A549 (cell line): ENCODE data around the gene POC1A. TPM values are rescaled to one million over a fixed set of nuclear protein-coding genes. Genes with fewer than 3 reads are reported as not detected.
A peak's percentile ranks its signal among the peaks of the same experiment; 100 is the strongest.

Experiments
- ATAC-seq, 2 experiments: fragments of 200-7000 bp in 1 of 2; fragments of >200 bp in 1 of 2; cut with Nextera tagmentation in 1 of 2; cut with Tn5 transposase in 1 of 2; 3 replicates each; pipeline versions ENCODE4 v1.8.0 to v1.9.1; 2018 to 2020; ENCODE audit warnings: mild to moderate bottlenecking in 1 of 2, moderate library complexity in 1 of 2
- CTCF ChIA-PET: fragments of 300-600 bp; sonication (Branson Sonifier 250); formaldehyde crosslinking; extraction: SDS; loops from one replicate; lab custom pipeline; 2021; ENCODE audit warnings: antibody characterized with exemption, inconsistent platforms; lab: Yijun Ruan, JAX
- POLR2A ChIA-PET: fragments of 350-600 bp; formaldehyde crosslinking; extraction: SDS; loops from one replicate; lab custom pipeline; 2021; ENCODE audit warnings: antibody characterized with exemption, inconsistent platforms; lab: Yijun Ruan, JAX
- DNase-seq, 2 experiments: peaks; one replicate each; pipeline versions ENCODE4 v3.0.0 to v3.0.0-alpha.2; 2011 to 2016; ENCODE audit warnings: low read depth in 1 of 2, low spot score in 1 of 2
- FAIRE-seq: peaks from 2 replicates; lab custom pipeline; 2011; peaks lifted over from hg19 to GRCh38; lab: Jason Lieb, UNC
- H3K27ac ChIP-seq, 2 experiments: fragments of >200 bp; sonication (Bioruptor Twin); formaldehyde crosslinking; 3 replicates each; pipeline ENCODE4 v1.5.1; 2016 to 2017
- H3K4me1 ChIP-seq: fragments of >200 bp; sonication (Bioruptor Twin); formaldehyde crosslinking; 3 replicates; pipeline ENCODE4 v1.6.1; 2016
- H3K4me2 ChIP-seq: fragments of >200 bp; sonication (Bioruptor Twin); formaldehyde crosslinking; 3 replicates; pipeline ENCODE4 v1.6.1; 2016
- H3K4me3 ChIP-seq: fragments of >200 bp; sonication (Bioruptor Twin); formaldehyde crosslinking; 3 replicates; pipeline ENCODE4 v1.5.1; 2016
- H3K9me3 ChIP-seq: fragments of >200 bp; sonication (Bioruptor Twin); formaldehyde crosslinking; 3 replicates; pipeline ENCODE4 v1.6.1; 2016
- HDAC2 ChIP-seq: fragments of 200-600 bp; sonication (generic); IDR thresholded peaks from 2 replicates; pipeline ENCODE4 v1.6.1; 2016
- HEYL ChIP-seq: fragments of 250-450 bp; sonication (Bioruptor Pico); IDR thresholded peaks from 2 replicates; pipeline ENCODE4 v1.8.0; 2021; ENCODE audit warnings: mild to moderate bottlenecking, moderate library complexity
- RAD21 ChIP-seq, 2 experiments: fragments of >200 bp in 1 of 2; sonication (Bioruptor Twin) in 1 of 2; formaldehyde crosslinking in 1 of 2; IDR thresholded peaks in 1 of 2; conservative IDR thresholded peaks in 1 of 2; 2 replicates in 1 of 2; 3 replicates in 1 of 2; pipeline ENCODE4 v1.6.1; 2012 to 2018; ENCODE audit warnings: inconsistent platforms in 1 of 2
- RCOR1 ChIP-seq: fragments of 150-350 bp; IDR thresholded peaks from 2 replicates; pipeline ENCODE4 v1.6.1; 2014; ENCODE audit warnings: antibody characterized with exemption, low read length, low read depth
- RFX5 ChIP-seq: fragments of 450-650 bp; IDR thresholded peaks from 2 replicates; pipeline ENCODE4 v1.7.1; 2014; ENCODE audit warnings: antibody characterized with exemption, mild to moderate bottlenecking, moderate library complexity
- SMC3 ChIP-seq: fragments of >200 bp; sonication (Bioruptor Twin); formaldehyde crosslinking; IDR thresholded peaks from 3 replicates; pipeline ENCODE4 v1.6.1; 2018; ENCODE audit warnings: inconsistent platforms
- ZC3H11A ChIP-seq: fragments of 450-650 bp; IDR thresholded peaks from 2 replicates; pipeline ENCODE4 v1.6.1; 2014; ENCODE audit warnings: antibody characterized with exemption, mild to moderate bottlenecking
- ZFP36 ChIP-seq: fragments of 450-650 bp; IDR thresholded peaks from 2 replicates; pipeline ENCODE4 v1.6.1; 2014; ENCODE audit warnings: borderline replicate concordance; ENCODE audit not compliant: partially characterized antibody
- WGBS: methylation state at CpG from one replicate; pipeline ENCODE4 v1.1.6; 2017; ENCODE audit errors: missing lambda C conversion rate; 5-methylcytosine and 5-hydroxymethylcytosine counted together
- polyA plus RNA-seq, 4 experiments: library from polyadenylated mRNA; depleted of rRNA in 3 of 4; stranded (reverse); fragments of >200 nt; fragmentation: RNase III in 1 of 4; extraction: RNeasy Plus Mini Kit Qiagen cat#74134 plus additional on column Dnase treatment in 1 of 4; gene quantifications; 2 replicates in 3 of 4; 3 replicates in 1 of 4; pipeline ENCODE4 v1.2.3, GENCODE V29; 2011 to 2017
- TF ChIP-seq, protein P1 (sequence below): IDR thresholded peaks from 2 replicates; pipeline ENCODE4 v1.6.1; 2012
- TF ChIP-seq, protein P2 (sequence below): fragments of >200 bp; sonication (Bioruptor Twin); formaldehyde crosslinking; IDR thresholded peaks from 3 replicates; pipeline ENCODE4 v1.5.1; 2016
- TF ChIP-seq, protein P3 (sequence below): fragments of 150-350 bp; IDR thresholded peaks from 2 replicates; pipeline ENCODE4 v1.6.1; 2014; ENCODE audit warnings: low read depth, mild to moderate bottlenecking, low read length
- TF ChIP-seq, protein P4 (sequence below): fragments of 200-600 bp; sonication (generic); IDR thresholded peaks from 2 replicates; pipeline ENCODE4 v1.6.1; 2016; ENCODE audit warnings: antibody characterized with exemption, mild to moderate bottlenecking, moderate library complexity

The POC1A gene
- polyA plus RNA-seq, 2 of the 4 experiments (the other 2 are of a cell fraction): 9.4 to 14.1 TPM

DNA sequence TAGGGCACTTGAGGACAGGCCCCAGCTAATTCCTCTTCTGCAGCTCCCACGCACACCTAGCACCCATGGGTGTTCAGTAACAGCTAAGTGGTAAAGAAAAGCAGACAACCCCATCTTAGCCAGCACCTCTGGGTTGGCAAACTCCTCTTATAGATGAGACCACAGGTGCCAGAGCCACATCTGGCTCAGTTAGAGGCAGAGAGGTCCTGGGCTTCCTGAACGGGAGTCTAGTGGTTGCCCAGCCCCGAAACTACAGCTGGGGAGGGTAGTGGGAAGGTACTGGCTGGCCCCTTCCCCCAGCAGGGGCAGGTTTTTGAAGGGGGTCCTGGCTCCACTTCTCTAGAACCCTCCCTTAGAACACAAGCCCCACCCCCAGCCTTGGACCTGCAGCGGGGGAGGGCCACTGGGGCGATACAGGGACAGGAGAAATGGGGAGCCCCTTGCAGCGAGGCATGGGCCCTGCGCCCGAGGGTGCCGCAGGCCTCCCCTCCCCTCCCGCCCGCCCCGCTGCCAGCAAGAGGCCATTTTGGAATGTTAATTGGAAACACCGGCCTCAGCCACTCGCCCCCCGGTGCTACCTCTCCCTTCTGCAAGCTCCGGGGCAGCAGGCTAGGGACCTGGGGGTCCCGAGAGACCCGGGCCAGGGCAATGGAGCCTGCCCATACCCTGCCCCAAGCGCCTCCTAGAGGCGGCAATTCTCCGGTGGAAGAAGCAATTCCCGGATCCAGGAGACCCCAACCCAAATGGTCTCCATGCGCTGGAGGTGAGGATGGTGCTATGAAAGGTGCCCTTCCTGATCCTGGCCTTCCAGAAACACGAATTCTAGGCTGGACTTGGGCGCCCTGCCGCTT is 99.3 kb downstream of the POC1A start:
- Histone ChIP-seq H3K9me3 (no peaks in the 10 kb centered on the region), H3K4me1 (peaks cover 23% of the 10 kb centered on the region), H3K4me3 (peak overlapping the region; percentile 55), H3K27ac (peak overlapping the region; percentile 66 to 93), H3K4me2 (peak overlapping the region; percentile 84)
- no peak for TF ChIP-seq SMC3
- TF ChIP-seq, protein P1, sequence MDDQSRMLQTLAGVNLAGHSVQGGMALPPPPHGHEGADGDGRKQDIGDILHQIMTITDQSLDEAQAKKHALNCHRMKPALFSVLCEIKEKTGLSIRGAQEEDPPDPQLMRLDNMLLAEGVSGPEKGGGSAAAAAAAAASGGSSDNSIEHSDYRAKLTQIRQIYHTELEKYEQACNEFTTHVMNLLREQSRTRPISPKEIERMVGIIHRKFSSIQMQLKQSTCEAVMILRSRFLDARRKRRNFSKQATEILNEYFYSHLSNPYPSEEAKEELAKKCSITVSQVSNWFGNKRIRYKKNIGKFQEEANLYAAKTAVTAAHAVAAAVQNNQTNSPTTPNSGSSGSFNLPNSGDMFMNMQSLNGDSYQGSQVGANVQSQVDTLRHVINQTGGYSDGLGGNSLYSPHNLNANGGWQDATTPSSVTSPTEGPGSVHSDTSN: no peak
- TF ChIP-seq, protein P2, sequence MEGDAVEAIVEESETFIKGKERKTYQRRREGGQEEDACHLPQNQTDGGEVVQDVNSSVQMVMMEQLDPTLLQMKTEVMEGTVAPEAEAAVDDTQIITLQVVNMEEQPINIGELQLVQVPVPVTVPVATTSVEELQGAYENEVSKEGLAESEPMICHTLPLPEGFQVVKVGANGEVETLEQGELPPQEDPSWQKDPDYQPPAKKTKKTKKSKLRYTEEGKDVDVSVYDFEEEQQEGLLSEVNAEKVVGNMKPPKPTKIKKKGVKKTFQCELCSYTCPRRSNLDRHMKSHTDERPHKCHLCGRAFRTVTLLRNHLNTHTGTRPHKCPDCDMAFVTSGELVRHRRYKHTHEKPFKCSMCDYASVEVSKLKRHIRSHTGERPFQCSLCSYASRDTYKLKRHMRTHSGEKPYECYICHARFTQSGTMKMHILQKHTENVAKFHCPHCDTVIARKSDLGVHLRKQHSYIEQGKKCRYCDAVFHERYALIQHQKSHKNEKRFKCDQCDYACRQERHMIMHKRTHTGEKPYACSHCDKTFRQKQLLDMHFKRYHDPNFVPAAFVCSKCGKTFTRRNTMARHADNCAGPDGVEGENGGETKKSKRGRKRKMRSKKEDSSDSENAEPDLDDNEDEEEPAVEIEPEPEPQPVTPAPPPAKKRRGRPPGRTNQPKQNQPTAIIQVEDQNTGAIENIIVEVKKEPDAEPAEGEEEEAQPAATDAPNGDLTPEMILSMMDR: peak; percentile 24; the same call in 1 of the 3 replicates
- ChIA-PET POLR2A (interaction anchor here (1.7 to 2.8 kb wide), 2 partner anchors 8 to 59 kb away, joined by 10 to 14 read pairs; partner anchors contain the start of gene RPL29), CTCF (interaction anchor here (1.0 to 5.3 kb wide), 11 partner anchors 10 to 90 kb away, joined by 3 to 36 read pairs (median 10); no protein-coding TSS in a partner anchor)
- 24% methylated on average over 5 of the region's 26 CpGs for WGBS
- ATAC-seq: no peak
- FAIRE-seq: no peak
- DNase-seq: no peak

DNA sequence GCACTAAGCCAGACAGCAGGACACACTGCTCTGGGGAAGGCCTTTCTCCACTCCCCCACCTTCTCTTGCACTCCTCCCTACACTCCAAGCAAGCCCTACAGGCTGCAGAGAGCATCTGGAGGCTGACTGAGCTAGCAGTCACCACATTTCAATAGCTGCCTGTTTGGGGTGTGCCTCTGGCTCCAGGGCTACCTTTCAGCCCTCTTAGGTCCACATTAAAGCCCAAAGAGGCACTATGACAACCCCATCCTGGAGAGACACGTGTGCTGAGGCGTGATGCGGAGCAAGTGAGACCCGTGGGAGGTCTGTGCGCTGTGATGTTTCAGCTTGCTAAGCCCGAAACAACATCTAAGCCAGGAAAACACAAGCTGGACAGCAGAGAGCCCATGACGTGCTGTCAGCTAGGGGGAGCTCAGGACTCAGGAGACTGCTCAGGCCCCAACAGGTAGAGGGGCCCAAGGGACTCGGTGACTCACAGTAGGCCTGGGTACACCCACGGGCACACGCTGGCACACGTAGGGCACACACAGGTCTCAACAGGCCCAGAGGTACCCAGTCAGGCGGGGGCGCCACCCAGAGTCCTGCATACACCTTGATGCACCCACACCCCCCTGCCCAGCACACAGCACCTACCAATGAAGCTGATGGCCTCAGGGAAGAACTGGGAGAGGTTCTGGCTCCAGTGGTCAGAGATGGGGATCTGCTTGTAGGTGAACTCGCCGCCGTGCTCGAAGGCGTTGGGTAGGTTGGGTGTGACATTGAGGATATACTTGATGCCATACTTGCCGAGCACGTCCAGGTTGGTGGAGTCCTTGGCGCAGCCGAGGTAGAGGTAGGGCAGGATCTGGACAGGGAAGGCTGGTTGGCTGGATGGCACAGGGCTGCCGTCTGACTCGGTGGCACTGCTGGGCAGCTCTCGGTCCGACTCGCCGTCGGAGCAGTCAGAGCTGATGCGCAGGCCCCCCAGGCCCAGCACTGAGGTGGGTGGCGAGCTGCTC is 100.6 kb downstream of the POC1A start:
- DNase-seq: no peak
- ChIA-PET CTCF (interaction anchor here (0.6 to 3.9 kb wide), 28 partner anchors 9 to 118 kb away, joined by 3 to 18 read pairs (median 4); partner anchors contain the start of gene RRP9), POLR2A (no interaction called here)
- TF ChIP-seq, protein P3, sequence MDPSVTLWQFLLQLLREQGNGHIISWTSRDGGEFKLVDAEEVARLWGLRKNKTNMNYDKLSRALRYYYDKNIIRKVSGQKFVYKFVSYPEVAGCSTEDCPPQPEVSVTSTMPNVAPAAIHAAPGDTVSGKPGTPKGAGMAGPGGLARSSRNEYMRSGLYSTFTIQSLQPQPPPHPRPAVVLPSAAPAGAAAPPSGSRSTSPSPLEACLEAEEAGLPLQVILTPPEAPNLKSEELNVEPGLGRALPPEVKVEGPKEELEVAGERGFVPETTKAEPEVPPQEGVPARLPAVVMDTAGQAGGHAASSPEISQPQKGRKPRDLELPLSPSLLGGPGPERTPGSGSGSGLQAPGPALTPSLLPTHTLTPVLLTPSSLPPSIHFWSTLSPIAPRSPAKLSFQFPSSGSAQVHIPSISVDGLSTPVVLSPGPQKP: no peak
- TF ChIP-seq, protein P2: peak; percentile 20; the same call in 1 of the 3 replicates
- TF ChIP-seq RAD21 (conservative IDR thresholded peaks at IDR 0.05 in 1 of 2, IDR thresholded peaks at IDR 0.05 in 1 of 2): peak in 1 of 2 experiments; percentile 41; a peak in 2 of 5 replicates
- 98% methylated on average over 9 of the region's 31 CpGs for WGBS
- H3K9me3 ChIP-seq: no peaks in the 10 kb centered on the region
- no peak for ATAC-seq
- no peak overlapping the region for H3K4me3 ChIP-seq
- peak overlapping the region; percentile 45 to 82; a peak in 4 of 6 replicates for H3K27ac ChIP-seq
- H3K4me1 ChIP-seq: peaks cover 23% of the 10 kb centered on the region
- H3K4me2 ChIP-seq: peak overlapping the region; percentile 46
- no peak for FAIRE-seq

DNA sequence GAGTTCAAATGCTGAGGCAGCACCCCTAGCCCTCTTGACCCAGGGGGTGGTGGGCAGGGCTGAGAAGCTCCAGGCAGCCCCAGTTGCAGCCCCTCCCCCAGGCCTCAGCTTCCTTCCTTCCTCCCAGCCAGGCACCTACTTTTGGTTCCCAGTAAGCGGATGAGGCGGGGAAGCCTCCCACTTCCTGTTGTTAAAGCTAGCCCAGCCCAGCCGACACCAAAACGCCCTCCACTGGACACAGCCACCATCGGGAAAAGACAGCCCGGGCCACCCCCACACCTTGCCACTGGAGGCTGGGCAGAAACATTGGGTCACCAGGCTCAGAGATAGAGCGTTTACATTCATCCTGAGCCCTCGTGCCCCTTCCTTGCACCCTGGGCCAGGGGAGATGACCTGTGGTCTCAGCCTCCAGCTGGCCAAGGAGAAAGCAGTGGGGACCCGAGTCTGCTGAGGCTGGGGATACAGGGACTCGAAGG is 101.4 kb downstream of the POC1A start:
- H3K4me3 ChIP-seq: no peak overlapping the region
- DNase-seq (peak; percentile 38 to 61), ATAC-seq (peak in 1 of 2 experiments; percentile 37; a peak in 3 of 6 replicates), FAIRE-seq (no peak)
- TF ChIP-seq HDAC2 (no peak), HEYL (CRISPR knock-in tag) (no peak), ZFP36 (no peak), ZC3H11A (no peak), RFX5 (no peak), RCOR1 (no peak), RAD21 (conservative IDR thresholded peaks at IDR 0.05 in 1 of 2, IDR thresholded peaks at IDR 0.05 in 1 of 2) (peak in 1 of 2 experiments; percentile 21; a peak in 1 of 5 replicates)
- TF ChIP-seq, protein P4, sequence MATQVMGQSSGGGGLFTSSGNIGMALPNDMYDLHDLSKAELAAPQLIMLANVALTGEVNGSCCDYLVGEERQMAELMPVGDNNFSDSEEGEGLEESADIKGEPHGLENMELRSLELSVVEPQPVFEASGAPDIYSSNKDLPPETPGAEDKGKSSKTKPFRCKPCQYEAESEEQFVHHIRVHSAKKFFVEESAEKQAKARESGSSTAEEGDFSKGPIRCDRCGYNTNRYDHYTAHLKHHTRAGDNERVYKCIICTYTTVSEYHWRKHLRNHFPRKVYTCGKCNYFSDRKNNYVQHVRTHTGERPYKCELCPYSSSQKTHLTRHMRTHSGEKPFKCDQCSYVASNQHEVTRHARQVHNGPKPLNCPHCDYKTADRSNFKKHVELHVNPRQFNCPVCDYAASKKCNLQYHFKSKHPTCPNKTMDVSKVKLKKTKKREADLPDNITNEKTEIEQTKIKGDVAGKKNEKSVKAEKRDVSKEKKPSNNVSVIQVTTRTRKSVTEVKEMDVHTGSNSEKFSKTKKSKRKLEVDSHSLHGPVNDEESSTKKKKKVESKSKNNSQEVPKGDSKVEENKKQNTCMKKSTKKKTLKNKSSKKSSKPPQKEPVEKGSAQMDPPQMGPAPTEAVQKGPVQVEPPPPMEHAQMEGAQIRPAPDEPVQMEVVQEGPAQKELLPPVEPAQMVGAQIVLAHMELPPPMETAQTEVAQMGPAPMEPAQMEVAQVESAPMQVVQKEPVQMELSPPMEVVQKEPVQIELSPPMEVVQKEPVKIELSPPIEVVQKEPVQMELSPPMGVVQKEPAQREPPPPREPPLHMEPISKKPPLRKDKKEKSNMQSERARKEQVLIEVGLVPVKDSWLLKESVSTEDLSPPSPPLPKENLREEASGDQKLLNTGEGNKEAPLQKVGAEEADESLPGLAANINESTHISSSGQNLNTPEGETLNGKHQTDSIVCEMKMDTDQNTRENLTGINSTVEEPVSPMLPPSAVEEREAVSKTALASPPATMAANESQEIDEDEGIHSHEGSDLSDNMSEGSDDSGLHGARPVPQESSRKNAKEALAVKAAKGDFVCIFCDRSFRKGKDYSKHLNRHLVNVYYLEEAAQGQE: no peak
- H3K27ac ChIP-seq: peak overlapping the region; percentile 50 to 82
- H3K9me3 ChIP-seq: no peaks in the 10 kb centered on the region
- ChIA-PET CTCF (interaction anchor here (0.7 to 3.9 kb wide), 26 partner anchors 8 to 119 kb away, joined by 3 to 18 read pairs (median 4); partner anchors contain the start of gene RRP9), POLR2A (interaction anchor here (1.0 kb wide), 1 partner anchor 57 kb away, joined by 3 read pairs; the partner anchor contains the start of gene RPL29)
- 40% methylated on average over 3 of the region's 10 CpGs for WGBS
- H3K4me2 ChIP-seq: peak overlapping the region; percentile 46
- H3K4me1 ChIP-seq: peaks cover 28% of the 10 kb centered on the region
